A673 (cell line): Measurements from ENCODE around the gene FAM120A. TPM values are rescaled to one million over a fixed set of nuclear protein-coding genes. Genes with fewer than 3 reads are reported as not detected.
A peak's percentile ranks its signal among the peaks of the same experiment; 100 is the strongest.

ENCODE experiments used
- BruUV-seq: library from RNA; stranded (reverse); fragments of 400-500 nt; replicated peaks from 2 replicates; lab custom pipeline; 2021; lab: Mats Ljungman, UMichigan
- CTCF ChIA-PET: fragments of 300-600 bp; sonication (Branson Sonifier 250); formaldehyde crosslinking; loops from one replicate; lab custom pipeline; 2022; ENCODE audit warnings: antibody characterized with exemption; lab: Charles Lee
- POLR2A ChIA-PET: fragments of 300-600 bp; sonication (Branson Sonifier 250); formaldehyde crosslinking; loops from one replicate; lab custom pipeline; 2022; ENCODE audit warnings: antibody characterized with exemption; ENCODE audit not compliant: low non-redundant PET; lab: Charles Lee
- DNase-seq: peaks from one replicate; pipeline ENCODE4 v3.0.0-alpha.2; 2015; ENCODE audit warnings: low spot score
- H3K27ac ChIP-seq: fragments of 200-600 bp; sonication (generic); 2 replicates; pipeline ENCODE4 v1.5.1; 2016; ENCODE audit warnings: mixed run types, low read depth, mild to moderate bottlenecking, mixed read lengths, antibody characterized with exemption, low read length; ENCODE audit not compliant: poor library complexity, severe bottlenecking
- H3K27me3 ChIP-seq: fragments of 200-600 bp; sonication (generic); replicated peaks from 2 replicates; pipeline ENCODE4 v1.6.1; 2017; ENCODE audit warnings: mixed run types, low read depth, mild to moderate bottlenecking, mixed read lengths, antibody characterized with exemption, low read length; ENCODE audit not compliant: insufficient read depth, poor library complexity
- H3K36me3 ChIP-seq: fragments of 200-600 bp; sonication (generic); 2 replicates; pipeline ENCODE4 v1.6.1; 2016; ENCODE audit warnings: mixed run types, mild to moderate bottlenecking, mixed read lengths, antibody characterized with exemption, low read length; ENCODE audit not compliant: insufficient read depth, poor library complexity, severe bottlenecking
- H3K4me1 ChIP-seq: fragments of 200-600 bp; sonication (generic); 2 replicates; pipeline ENCODE4 v1.6.1; 2017; ENCODE audit warnings: mixed run types, mild to moderate bottlenecking, mixed read lengths, antibody characterized with exemption, low read length; ENCODE audit not compliant: insufficient read depth, poor library complexity, severe bottlenecking
- H3K4me3 ChIP-seq: fragments of 200-600 bp; sonication (generic); 2 replicates; pipeline ENCODE4 v1.5.1; 2016; ENCODE audit warnings: low read depth, mixed run types, mild to moderate bottlenecking, mixed read lengths, low read length; ENCODE audit not compliant: poor library complexity, severe bottlenecking
- H3K9me3 ChIP-seq: fragments of 200-600 bp; sonication (generic); 2 replicates; pipeline ENCODE4 v1.6.1; 2016; ENCODE audit warnings: mixed run types, low read depth, mild to moderate bottlenecking, mixed read lengths, antibody characterized with exemption, low read length; ENCODE audit not compliant: poor library complexity, severe bottlenecking
- EZH2 ChIP-seq: fragments of 200-600 bp; sonication (generic); IDR thresholded peaks from 2 replicates; pipeline ENCODE4 v1.6.1; 2017; ENCODE audit warnings: borderline replicate concordance, low read depth, mild to moderate bottlenecking, mixed read lengths, antibody characterized with exemption, low read length; ENCODE audit not compliant: poor library complexity, severe bottlenecking
- intact Hi-C: fragments of 100-400 bp; cut with micrococcal nuclease; formaldehyde crosslinking; loops from one replicate; pipeline ENCODE4 v1.10.0; 2022; ENCODE audit not compliant: unreplicated experiment
- total RNA-seq: library from RNA; stranded (reverse); gene quantifications from 2 replicates; pipeline ENCODE4 v1.2.3, GENCODE V29; 2021
- TF ChIP-seq, protein P1 (sequence below): fragments of 300-800, 200-600 bp; sonication (generic); conservative IDR thresholded peaks from 2 replicates; pipeline ENCODE4 v1.5.1; 2017; ENCODE audit warnings: low read depth, mild to moderate bottlenecking, antibody characterized with exemption, low read length, moderate library complexity, mixed read lengths

FAM120A gene
- total RNA-seq, 1 experiment from 2014 or later = 91.0 TPM

DNA sequence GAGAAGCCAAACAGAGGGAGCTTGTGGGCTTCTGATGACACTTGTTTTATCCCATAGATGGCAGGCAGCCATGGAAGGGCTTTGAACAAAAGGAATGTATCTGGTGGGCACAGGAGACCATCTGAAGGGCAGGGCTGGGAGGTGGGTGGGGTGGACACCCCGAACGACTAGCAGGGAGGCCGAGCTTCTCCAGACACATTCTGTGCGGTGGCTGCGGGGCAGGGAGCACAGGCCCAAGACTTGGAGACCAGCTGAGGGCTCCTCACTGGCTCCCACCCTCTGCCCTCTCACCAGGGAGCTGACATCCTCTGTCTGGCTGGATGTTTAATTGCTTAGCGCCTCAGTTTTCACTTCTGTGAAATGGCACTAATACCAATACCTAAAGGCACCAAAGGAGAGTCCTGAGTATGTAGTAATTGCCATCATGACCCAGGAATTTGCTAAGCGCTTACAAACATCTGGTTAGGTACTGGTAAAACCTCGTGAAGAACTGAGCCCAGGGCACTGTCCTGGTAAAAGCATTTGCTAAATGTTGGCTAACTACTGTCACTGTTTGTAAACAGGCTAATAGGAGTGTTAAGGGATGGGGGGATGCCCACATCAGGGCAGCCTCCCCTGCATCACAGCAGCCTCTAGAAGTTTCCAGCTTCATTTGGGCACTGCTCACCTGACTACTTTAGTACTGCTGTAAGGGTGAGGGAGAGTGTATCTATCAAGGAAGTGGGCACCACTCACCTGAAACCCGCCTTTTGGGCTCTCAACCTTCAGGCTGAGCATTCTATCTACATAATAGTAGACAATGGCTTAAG, 122.8 kb downstream of the FAM120A start:
- Histone ChIP-seq H3K4me3 (no peak overlapping the region), H3K9me3 (peaks cover 6% of the 10 kb centered on the region), H3K27me3 (no peaks in the 10 kb centered on the region), H3K4me1 (peaks cover 19% of the 10 kb centered on the region), H3K27ac (no peak overlapping the region), H3K36me3 (no peaks in the 10 kb centered on the region)
- TF ChIP-seq, protein P1, sequence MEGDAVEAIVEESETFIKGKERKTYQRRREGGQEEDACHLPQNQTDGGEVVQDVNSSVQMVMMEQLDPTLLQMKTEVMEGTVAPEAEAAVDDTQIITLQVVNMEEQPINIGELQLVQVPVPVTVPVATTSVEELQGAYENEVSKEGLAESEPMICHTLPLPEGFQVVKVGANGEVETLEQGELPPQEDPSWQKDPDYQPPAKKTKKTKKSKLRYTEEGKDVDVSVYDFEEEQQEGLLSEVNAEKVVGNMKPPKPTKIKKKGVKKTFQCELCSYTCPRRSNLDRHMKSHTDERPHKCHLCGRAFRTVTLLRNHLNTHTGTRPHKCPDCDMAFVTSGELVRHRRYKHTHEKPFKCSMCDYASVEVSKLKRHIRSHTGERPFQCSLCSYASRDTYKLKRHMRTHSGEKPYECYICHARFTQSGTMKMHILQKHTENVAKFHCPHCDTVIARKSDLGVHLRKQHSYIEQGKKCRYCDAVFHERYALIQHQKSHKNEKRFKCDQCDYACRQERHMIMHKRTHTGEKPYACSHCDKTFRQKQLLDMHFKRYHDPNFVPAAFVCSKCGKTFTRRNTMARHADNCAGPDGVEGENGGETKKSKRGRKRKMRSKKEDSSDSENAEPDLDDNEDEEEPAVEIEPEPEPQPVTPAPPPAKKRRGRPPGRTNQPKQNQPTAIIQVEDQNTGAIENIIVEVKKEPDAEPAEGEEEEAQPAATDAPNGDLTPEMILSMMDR = no peak
- TF ChIP-seq EZH2 = no peak
- CTCF ChIA-PET = interaction anchor here (0.7 kb wide), 1 partner anchor 465 kb away, joined by 4 read pairs; no protein-coding TSS in a partner anchor
- DNase-seq = peak; percentile 18
- intact Hi-C loops = no loop called here
- POLR2A ChIA-PET = no interaction called here
- TSS peak; percentile 35 for BruUV-seq

DNA sequence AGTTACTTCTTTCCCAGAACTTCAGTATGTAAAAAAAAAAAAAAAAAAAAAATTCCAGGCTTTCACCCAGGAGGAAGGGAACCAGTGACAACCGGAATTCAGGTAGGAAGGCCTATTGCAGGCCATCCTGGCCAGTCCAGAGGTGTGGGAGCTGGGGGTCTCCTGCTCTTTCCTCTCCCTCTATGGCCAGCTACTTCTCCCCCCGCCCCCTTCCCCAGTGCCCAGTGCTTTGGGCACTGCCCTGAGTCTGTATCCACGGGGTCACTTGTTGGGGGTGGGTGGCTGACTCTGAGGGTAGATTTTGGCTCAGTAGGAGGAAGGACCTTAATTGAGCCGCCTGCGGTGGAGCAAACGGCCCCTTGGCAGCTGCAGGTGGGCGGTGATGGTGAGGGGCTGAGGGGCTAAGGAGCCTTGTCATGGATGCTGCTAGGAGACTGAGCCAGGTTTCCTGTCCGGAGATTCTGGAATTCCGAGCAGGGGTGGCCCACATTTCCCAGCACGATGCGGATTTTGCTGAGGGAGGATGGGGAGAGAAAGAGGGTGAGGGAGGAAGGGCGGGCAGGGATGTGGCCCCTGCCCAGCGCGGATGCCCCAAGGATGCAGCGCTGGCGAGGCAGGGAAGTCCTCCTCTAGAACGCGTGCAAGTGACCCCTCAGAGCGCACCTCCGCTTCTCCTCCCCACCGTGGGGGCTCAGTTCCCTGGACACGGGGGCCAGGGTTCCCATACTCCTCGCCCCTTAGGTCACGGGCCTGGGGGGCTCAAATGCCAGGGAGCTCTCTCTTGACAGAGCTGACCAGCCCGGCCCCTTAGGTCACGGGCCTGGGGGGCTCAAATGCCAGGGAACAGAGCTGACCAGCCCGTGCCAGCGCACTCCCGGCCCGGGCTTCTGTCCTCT, 123.7 kb downstream of the FAM120A start:
- TF ChIP-seq EZH2 = no peak
- TF ChIP-seq, protein P1 = no peak
- BruUV-seq = no TSS peak
- H3K9me3 ChIP-seq = peaks cover 6% of the 10 kb centered on the region
- ChIA-PET POLR2A (no interaction called here), CTCF (interaction anchor here (0.6 kb wide), 1 partner anchor 9 kb away, joined by 6 read pairs; no protein-coding TSS in a partner anchor)
- peak overlapping the region; percentile 85 for H3K4me3 ChIP-seq
- DNase-seq = no peak
- H3K27ac ChIP-seq = peak overlapping the region; percentile 93
- intact Hi-C loops = no loop called here
- no peaks in the 10 kb centered on the region for H3K27me3 ChIP-seq
- no peaks in the 10 kb centered on the region for H3K36me3 ChIP-seq
- peaks cover 19% of the 10 kb centered on the region for H3K4me1 ChIP-seq

GRCh38 chr9:93575796-93576257, 124.3 kb downstream of the FAM120A start:
- Histone ChIP-seq H3K9me3 (peaks cover 2% of the 10 kb centered on the region), H3K4me3 (peak overlapping the region; percentile 85), H3K4me1 (peaks cover 19% of the 10 kb centered on the region), H3K27ac (peak overlapping the region; percentile 93), H3K36me3 (no peaks in the 10 kb centered on the region), H3K27me3 (no peaks in the 10 kb centered on the region)
- CTCF ChIA-PET = interaction anchor here (0.6 kb wide), 1 partner anchor 9 kb away, joined by 6 read pairs; no protein-coding TSS in a partner anchor
- POLR2A ChIA-PET = no interaction called here
- intact Hi-C loops = no loop called here
- no peak for TF ChIP-seq EZH2
- TF ChIP-seq, protein P1 = no peak
- BruUV-seq = no TSS peak
- peak; percentile 71 for DNase-seq
